Measurements from ENCODE around the gene CAPN11. TPM values are rescaled to one million over a fixed set of nuclear protein-coding genes. Genes with fewer than 3 reads are reported as not detected.
"Not testable (repeated sequence)": the region's sequence is repeated elsewhere in the genome, so short reads cannot be mapped to it uniquely, and the experiment has no call there.

CAPN11 gene
- total RNA-seq, 1 experiment from 2014 or later = 0.28 TPM

GRCh38 chr6:44180886-44181285, 22.3 kb downstream of the CAPN11 start:
- Histone ChIP-seq H2BK20ac (ENCODE audit: low read depth, low read length, poor library complexity, severe bottlenecking) (no peak overlapping the region), H2BK5ac (ENCODE audit: insufficient read length, low read length) (no peak overlapping the region), H3K9me3 (ENCODE audit: control insufficient read depth, low read depth, low read length) (no peaks in the 10 kb centered on the region), H4K8ac (replicated peaks; ENCODE audit: insufficient read length, low read depth, low read length) (no peak overlapping the region), H4K20me1 (ENCODE audit: control insufficient read depth, insufficient read depth, insufficient read length) (no peaks in the 10 kb centered on the region), H2AK5ac (ENCODE audit: insufficient read length, low read length) (no peak overlapping the region), H2AFZ (ENCODE audit: low read length) (no peak overlapping the region), H2BK12ac (ENCODE audit: insufficient read length, low read depth, low read length) (no peak overlapping the region), H3K23me2 (ENCODE audit: insufficient read length, low read depth, low read length, poor library complexity, severe bottlenecking) (no peaks in the 10 kb centered on the region), H3K23ac (ENCODE audit: insufficient read length, low read depth, low read length) (no peak overlapping the region), H3K56ac (ENCODE audit: insufficient read length, low read depth, low read length) (no peak overlapping the region), H3K4ac (ENCODE audit: low read depth, low read length) (no peak overlapping the region), H4K91ac (ENCODE audit: insufficient read length, low read depth, low read length) (no peak overlapping the region), H3K27ac (ENCODE audit: insufficient read length, low read depth, low read length) (no peak overlapping the region), H3K79me2 (ENCODE audit: insufficient read depth, low read length) (no peaks in the 10 kb centered on the region), H3K14ac (ENCODE audit: insufficient read depth, low read length) (no peak overlapping the region), H3K27me3 (ENCODE audit: insufficient read depth, low read length) (no peaks in the 10 kb centered on the region), H3K18ac (ENCODE audit: insufficient read length, low read depth, low read length) (no peak overlapping the region), H3K4me1 (ENCODE audit: insufficient read depth, low read length) (peaks cover 6% of the 10 kb centered on the region; the same call in 1 of the 2 replicates), H2BK15ac (ENCODE audit: low read depth, low read length) (no peak overlapping the region), H3K9ac (ENCODE audit: extremely low read depth, insufficient read length, low read length) (no peak overlapping the region), H3T11ph (ENCODE audit: low read length) (no peak overlapping the region), H2BK120ac (ENCODE audit: low read depth, low read length, poor library complexity, severe bottlenecking) (no peak overlapping the region), H4K5ac (ENCODE audit: insufficient read length, low read depth, low read length) (no peak overlapping the region), H3K79me1 (ENCODE audit: insufficient read depth, low read depth, low read length, poor library complexity, severe bottlenecking) (no peaks in the 10 kb centered on the region), H3K4me2 (ENCODE audit: insufficient read depth, insufficient read length, low read length) (no peak overlapping the region)
- no peaks in the 10 kb centered on the region for H3K27me3 Mint-ChIP-seq (ENCODE audit: low read depth)
- TF ChIP-seq CTCF (conservative IDR thresholded peaks at IDR 0.05) = no peak
- no CpG with 5 or more reads among the region's 4 CpGs for WGBS (ENCODE audit: extremely low coverage, insufficient read length, low lambda C conversion rate)
- H3K4me1 Mint-ChIP-seq = peaks cover 21 to 27% of the 10 kb centered on the region in 2 experiments
- no peaks in the 10 kb centered on the region for H3K9me3 Mint-ChIP-seq
- no peak overlapping the region for H3K4me3 Mint-ChIP-seq
- no peak overlapping the region for H3K27ac Mint-ChIP-seq
- H3K36me3 Mint-ChIP-seq (ENCODE audit: insufficient read depth in 1 of 3, low read depth in 3 of 3) = no peaks in the 10 kb centered on the region; a peak in 1 of 7 replicates
- no peak for DNase-seq

GRCh38 chr6:44181784-44182183, 23.2 kb downstream of the CAPN11 start:
- H2AK5ac ChIP-seq (ENCODE audit: insufficient read length, low read length); H4K5ac ChIP-seq (ENCODE audit: insufficient read length, low read depth, low read length); H3K9me3 ChIP-seq (ENCODE audit: control insufficient read depth, low read depth, low read length); H4K8ac ChIP-seq (replicated peaks; ENCODE audit: insufficient read length, low read depth, low read length); H4K91ac ChIP-seq (ENCODE audit: insufficient read length, low read depth, low read length); H2BK120ac ChIP-seq (ENCODE audit: low read depth, low read length, poor library complexity, severe bottlenecking); H3K9me3 Mint-ChIP-seq; H3T11ph ChIP-seq (ENCODE audit: low read length); H3K9ac ChIP-seq (ENCODE audit: extremely low read depth, insufficient read length, low read length); DNase-seq; H3K18ac ChIP-seq (ENCODE audit: insufficient read length, low read depth, low read length); H3K4ac ChIP-seq (ENCODE audit: low read depth, low read length); H3K56ac ChIP-seq (ENCODE audit: insufficient read length, low read depth, low read length); H2BK15ac ChIP-seq (ENCODE audit: low read depth, low read length); H3K27ac ChIP-seq (ENCODE audit: insufficient read length, low read depth, low read length); H3K4me2 ChIP-seq (ENCODE audit: insufficient read depth, insufficient read length, low read length); H3K36me3 Mint-ChIP-seq (ENCODE audit: insufficient read depth in 1 of 3, low read depth in 3 of 3); H3K27ac Mint-ChIP-seq; H3K4me1 ChIP-seq (ENCODE audit: insufficient read depth, low read length); H2BK12ac ChIP-seq (ENCODE audit: insufficient read length, low read depth, low read length); H3K27me3 Mint-ChIP-seq (ENCODE audit: low read depth); H2BK5ac ChIP-seq (ENCODE audit: insufficient read length, low read length); H3K27me3 ChIP-seq (ENCODE audit: insufficient read depth, low read length); H3K23me2 ChIP-seq (ENCODE audit: insufficient read length, low read depth, low read length, poor library complexity, severe bottlenecking); H2AFZ ChIP-seq (ENCODE audit: low read length); H3K23ac ChIP-seq (ENCODE audit: insufficient read length, low read depth, low read length); H3K4me3 Mint-ChIP-seq; H3K14ac ChIP-seq (ENCODE audit: insufficient read depth, low read length); H3K79me1 ChIP-seq (ENCODE audit: insufficient read depth, low read depth, low read length, poor library complexity, severe bottlenecking); H2BK20ac ChIP-seq (ENCODE audit: low read depth, low read length, poor library complexity, severe bottlenecking); H3K79me2 ChIP-seq (ENCODE audit: insufficient read depth, low read length); H4K20me1 ChIP-seq (ENCODE audit: control insufficient read depth, insufficient read depth, insufficient read length): not testable (repeated sequence)
- H3K4me1 Mint-ChIP-seq = peaks cover 19 to 26% of the 10 kb centered on the region in 2 experiments

Measured in H9 (cell line).